Keratinocyte (primary cell): ENCODE data around the gene CFAP46. TPM values are rescaled to one million over a fixed set of nuclear protein-coding genes. Genes with fewer than 3 reads are reported as not detected.
"Not testable (repeated sequence)": the region's sequence is repeated elsewhere in the genome, so short reads cannot be mapped to it uniquely, and the experiment has no call there.

Experiments used
- DNase-seq: peaks from one replicate; pipeline ENCODE4 v3.0.0-alpha.2; 2011; ENCODE audit warnings: low read depth, missing footprints, low spot score
- FAIRE-seq: peaks from 2 replicates; lab custom pipeline; 2011; peaks lifted over from hg19 to GRCh38; lab: Jason Lieb, UNC
- H2AFZ ChIP-seq: 2 replicates; pipeline ENCODE4 v1.6.0; 2012; ENCODE audit warnings: low read length, control low read depth, inconsistent platforms; ENCODE audit not compliant: control insufficient read depth
- H3K27ac ChIP-seq: 2 replicates; pipeline ENCODE4 v1.5.1; 2011; ENCODE audit warnings: low read length; ENCODE audit not compliant: control insufficient read depth, insufficient read depth
- H3K27me3 ChIP-seq: 3 replicates; pipeline ENCODE4 v1.6.0; 2011; ENCODE audit warnings: low read length; ENCODE audit not compliant: control insufficient read depth, insufficient read depth; ENCODE audit errors: extremely low read depth
- H3K36me3 ChIP-seq, 2 experiments: 2 replicates in 1 of 2; 3 replicates in 1 of 2; pipeline ENCODE4 v1.5.1; 2011; ENCODE audit warnings: low read length in 2 of 2, mild to moderate bottlenecking in 1 of 2; ENCODE audit not compliant: control insufficient read depth in 2 of 2, insufficient read depth in 2 of 2; ENCODE audit errors: extremely low read depth in 1 of 2
- H3K4me1 ChIP-seq: 3 replicates; pipeline ENCODE4 v1.5.1; 2011; ENCODE audit warnings: low read length; ENCODE audit not compliant: control insufficient read depth, insufficient read depth; ENCODE audit errors: extremely low read depth
- H3K4me2 ChIP-seq: 3 replicates; pipeline ENCODE4 v1.6.0; 2011; ENCODE audit warnings: low read depth, low read length; ENCODE audit not compliant: control insufficient read depth, insufficient read depth; ENCODE audit errors: extremely low read depth
- H3K4me3 ChIP-seq, 3 experiments: fragments of 200-600 bp in 1 of 3; sonication (generic) in 1 of 3; 2 replicates in 2 of 3; 3 replicates in 1 of 3; pipeline ENCODE4 v1.5.1; 2011 to 2016; ENCODE audit warnings: low read length in 3 of 3, mild to moderate bottlenecking in 3 of 3, control low read depth in 2 of 3, inconsistent platforms in 1 of 3, low read depth in 1 of 3, mixed read lengths in 1 of 3, mixed run types in 1 of 3, moderate library complexity in 1 of 3; ENCODE audit not compliant: control insufficient read depth in 2 of 3, insufficient read depth in 2 of 3; ENCODE audit errors: extremely low read depth in 1 of 3
- H3K79me2 ChIP-seq: 2 replicates; pipeline ENCODE4 v1.6.0; 2012; ENCODE audit warnings: low read length; ENCODE audit not compliant: control insufficient read depth, insufficient read depth
- H3K9ac ChIP-seq: 3 replicates; pipeline ENCODE4 v1.6.0; 2011; ENCODE audit warnings: low read length; ENCODE audit not compliant: control insufficient read depth, insufficient read depth; ENCODE audit errors: extremely low read depth
- H3K9me1 ChIP-seq: 3 replicates; pipeline ENCODE4 v1.6.0; 2011; ENCODE audit warnings: low read length; ENCODE audit not compliant: control insufficient read depth, insufficient read depth; ENCODE audit errors: extremely low read depth
- H3K9me3 ChIP-seq: 2 replicates; pipeline ENCODE4 v1.5.1; 2012; ENCODE audit warnings: low read depth, low read length; ENCODE audit not compliant: control insufficient read depth
- H4K20me1 ChIP-seq: 3 replicates; pipeline ENCODE4 v1.6.0; 2011; ENCODE audit warnings: low read length; ENCODE audit not compliant: control insufficient read depth, insufficient read depth; ENCODE audit errors: extremely low read depth
- EZH2 ChIP-seq: IDR thresholded peaks from one replicate; pipeline ENCODE4 v1.6.1; 2012; ENCODE audit warnings: inconsistent platforms, mild to moderate bottlenecking, low read length, moderate library complexity
- dilution Hi-C: fragments of 300-500 bp; cut with MboI; formaldehyde crosslinking; loops from one replicate; pipeline ENCODE4 v1.7.0; 2020; ENCODE audit warnings: low sequenced_read_pairs; ENCODE audit not compliant: extremely low pct_ligation_motif_present
- polyA plus RNA-seq, 5 experiments: library from polyadenylated mRNA; depleted of rRNA in 3 of 5; stranded (reverse) in 3 of 5; stranded (forward) in 1 of 5; unstranded in 1 of 5; fragments of >200 nt; gene quantifications; 1 replicate in 1 of 5; 2 replicates in 3 of 5; 3 replicates in 1 of 5; pipeline versions ENCODE4 v1.2.1 to v1.2.3, GENCODE V29; 2011 to 2012; ENCODE audit warnings: missing spikeins in 2 of 5, low read depth in 1 of 5, low replicate concordance in 1 of 5
- TF ChIP-seq, protein P1 (sequence below), 3 experiments: IDR thresholded peaks in 1 of 3; conservative IDR thresholded peaks in 1 of 3; optimal IDR thresholded peaks in 1 of 3; 2 replicates in 2 of 3; 3 replicates in 1 of 3; pipeline versions ENCODE3 to v1.5.1; 2011; ENCODE audit warnings: low read length in 3 of 3, mild to moderate bottlenecking in 3 of 3, moderate library complexity in 2 of 3, control low read depth in 1 of 3, inconsistent platforms in 1 of 3; ENCODE audit not compliant: insufficient read depth in 2 of 3; ENCODE audit errors: extremely low read depth in 1 of 3

The CFAP46 gene
- polyA plus RNA-seq, 1 donor (not counting 4 experiments of a cell fraction or from before 2014, with no cell fraction given): 1.00 TPM

- H3K27me3 ChIP-seq, H3K79me2 ChIP-seq, DNase-seq, H3K9me1 ChIP-seq, dilution Hi-C loops, H3K4me3 ChIP-seq, H2AFZ ChIP-seq, FAIRE-seq, H3K27ac ChIP-seq, H3K36me3 ChIP-seq, H4K20me1 ChIP-seq, H3K4me2 ChIP-seq, H3K9me3 ChIP-seq, H3K4me1 ChIP-seq, H3K9ac ChIP-seq: not testable (repeated sequence)
- TF ChIP-seq, protein P1, sequence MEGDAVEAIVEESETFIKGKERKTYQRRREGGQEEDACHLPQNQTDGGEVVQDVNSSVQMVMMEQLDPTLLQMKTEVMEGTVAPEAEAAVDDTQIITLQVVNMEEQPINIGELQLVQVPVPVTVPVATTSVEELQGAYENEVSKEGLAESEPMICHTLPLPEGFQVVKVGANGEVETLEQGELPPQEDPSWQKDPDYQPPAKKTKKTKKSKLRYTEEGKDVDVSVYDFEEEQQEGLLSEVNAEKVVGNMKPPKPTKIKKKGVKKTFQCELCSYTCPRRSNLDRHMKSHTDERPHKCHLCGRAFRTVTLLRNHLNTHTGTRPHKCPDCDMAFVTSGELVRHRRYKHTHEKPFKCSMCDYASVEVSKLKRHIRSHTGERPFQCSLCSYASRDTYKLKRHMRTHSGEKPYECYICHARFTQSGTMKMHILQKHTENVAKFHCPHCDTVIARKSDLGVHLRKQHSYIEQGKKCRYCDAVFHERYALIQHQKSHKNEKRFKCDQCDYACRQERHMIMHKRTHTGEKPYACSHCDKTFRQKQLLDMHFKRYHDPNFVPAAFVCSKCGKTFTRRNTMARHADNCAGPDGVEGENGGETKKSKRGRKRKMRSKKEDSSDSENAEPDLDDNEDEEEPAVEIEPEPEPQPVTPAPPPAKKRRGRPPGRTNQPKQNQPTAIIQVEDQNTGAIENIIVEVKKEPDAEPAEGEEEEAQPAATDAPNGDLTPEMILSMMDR (optimal IDR thresholded peaks at IDR 0.05 in 1 of 3, IDR thresholded peaks at IDR 0.05 in 1 of 3, conservative IDR thresholded peaks at IDR 0.05 in 1 of 3; ENCODE audit: extremely low read depth in 1 of 3, insufficient read depth in 2 of 3, low read length in 3 of 3): peak in 2 of 3 experiments; percentile 27 to 50
Measured at GRCh38 chr10:132893786-132894185, 48.6 kb downstream of the CFAP46 start.

- no peak overlapping the region for H3K4me2 ChIP-seq
- peaks cover 6% of the 10 kb centered on the region for H3K4me1 ChIP-seq
- H3K27me3 ChIP-seq: no peaks in the 10 kb centered on the region
- no peaks in the 10 kb centered on the region for H3K9me3 ChIP-seq
- H3K79me2 ChIP-seq: no peaks in the 10 kb centered on the region
- no peak overlapping the region for H3K27ac ChIP-seq
- TF ChIP-seq EZH2: no peak
- TF ChIP-seq, protein P1 (optimal IDR thresholded peaks at IDR 0.05 in 1 of 3, IDR thresholded peaks at IDR 0.05 in 1 of 3, conservative IDR thresholded peaks at IDR 0.05 in 1 of 3; ENCODE audit: extremely low read depth in 1 of 3, insufficient read depth in 2 of 3, low read length in 3 of 3): no peak
- H2AFZ ChIP-seq: peak overlapping the region; percentile 4
- no peak for FAIRE-seq
- H3K9me1 ChIP-seq: no peaks in the 10 kb centered on the region
- DNase-seq: no peak
- H3K4me3 ChIP-seq: no peak overlapping the region
- no peaks in the 10 kb centered on the region for H4K20me1 ChIP-seq
- no peaks in the 10 kb centered on the region for H3K36me3 ChIP-seq
- dilution Hi-C loops: no loop called here
- no peak overlapping the region for H3K9ac ChIP-seq
Measured at GRCh38 chr10:132893090-132893489, 49.3 kb downstream of the CFAP46 start.
